A204.1 (cell line): ENCODE measurements around the gene ARHGAP25.

Source experiments
- FAIRE-seq: peaks from 2 replicates; lab custom pipeline; 2012; peaks lifted over from hg19 to GRCh38; lab: Jason Lieb, UNC

The ARHGAP25 gene

GRCh38 chr2:68767031-68767961, 32.7 kb downstream of the ARHGAP25 start:
- FAIRE-seq = no peak

- no peak for FAIRE-seq
Observed at GRCh38 chr2:68767996-68768395, 33.4 kb downstream of the ARHGAP25 start.

- no peak for FAIRE-seq
Observed at GRCh38 chr2:68768461-68768860, 33.9 kb downstream of the ARHGAP25 start.

GRCh38 chr2:68768951-68769350, 34.3 kb downstream of the ARHGAP25 start:
- FAIRE-seq = no peak

GRCh38 chr2:68769586-68770270, 35.1 kb downstream of the ARHGAP25 start:
- FAIRE-seq = no peak

- FAIRE-seq = no peak
Observed at GRCh38 chr2:68770271-68771111, 35.9 kb downstream of the ARHGAP25 start.

- no peak for FAIRE-seq
Observed at GRCh38 chr2:68771211-68771751, 36.7 kb downstream of the ARHGAP25 start.

GRCh38 chr2:68772109-68772508, 37.5 kb downstream of the ARHGAP25 start:
- no peak for FAIRE-seq

GRCh38 chr2:68774569-68775271, 40.1 kb downstream of the ARHGAP25 start:
- FAIRE-seq = no peak

GRCh38 chr2:68775272-68775842, 40.7 kb downstream of the ARHGAP25 start:
- no peak for FAIRE-seq

- FAIRE-seq = no peak
Observed at GRCh38 chr2:68776124-68776523, 41.5 kb downstream of the ARHGAP25 start.

- FAIRE-seq = no peak
Observed at GRCh38 chr2:68779595-68779994, 45.0 kb downstream of the ARHGAP25 start.

- FAIRE-seq = no peak
Observed at GRCh38 chr2:68784188-68784587, 49.6 kb downstream of the ARHGAP25 start.

GRCh38 chr2:68784915-68785314, 50.3 kb downstream of the ARHGAP25 start:
- no peak for FAIRE-seq

- no peak for FAIRE-seq
Observed at GRCh38 chr2:68787356-68787755, 52.7 kb downstream of the ARHGAP25 start.

- no peak for FAIRE-seq
Observed at GRCh38 chr2:68789603-68790002, 55.0 kb downstream of the ARHGAP25 start.

- FAIRE-seq = no peak
Observed at GRCh38 chr2:68790600-68790999, 56.0 kb downstream of the ARHGAP25 start.

- no peak for FAIRE-seq
Observed at GRCh38 chr2:68791914-68792313, 57.3 kb downstream of the ARHGAP25 start.

GRCh38 chr2:68792751-68793150, 58.1 kb downstream of the ARHGAP25 start:
- no peak for FAIRE-seq

- FAIRE-seq = no peak
Observed at GRCh38 chr2:68796295-68796905, 61.8 kb downstream of the ARHGAP25 start.

- no peak for FAIRE-seq
Observed at GRCh38 chr2:68798569-68798968, 64.0 kb downstream of the ARHGAP25 start.
